Glomerular endothelial cell (primary cell): ENCODE data around the gene KIF25. TPM values are rescaled to one million over a fixed set of nuclear protein-coding genes. Genes with fewer than 3 reads are reported as not detected.

Experiments
- DNase-seq: peaks from one replicate; pipeline ENCODE4 v3.0.0-alpha.2; 2011; ENCODE audit warnings: low read depth, low spot score; ENCODE audit errors: extremely low read depth
- total RNA-seq: library from RNA; depleted of rRNA; stranded (reverse); fragments of >200 nt; gene quantifications from 2 replicates; pipeline ENCODE4 v1.2.3, GENCODE V29; 2015

Gene KIF25
- total RNA-seq, 1 donor from 2014 or later: not detected

GRCh38 chr6:168015482-168016175 is 18.2 kb downstream of the KIF25 start:
- no peak for DNase-seq

DNA sequence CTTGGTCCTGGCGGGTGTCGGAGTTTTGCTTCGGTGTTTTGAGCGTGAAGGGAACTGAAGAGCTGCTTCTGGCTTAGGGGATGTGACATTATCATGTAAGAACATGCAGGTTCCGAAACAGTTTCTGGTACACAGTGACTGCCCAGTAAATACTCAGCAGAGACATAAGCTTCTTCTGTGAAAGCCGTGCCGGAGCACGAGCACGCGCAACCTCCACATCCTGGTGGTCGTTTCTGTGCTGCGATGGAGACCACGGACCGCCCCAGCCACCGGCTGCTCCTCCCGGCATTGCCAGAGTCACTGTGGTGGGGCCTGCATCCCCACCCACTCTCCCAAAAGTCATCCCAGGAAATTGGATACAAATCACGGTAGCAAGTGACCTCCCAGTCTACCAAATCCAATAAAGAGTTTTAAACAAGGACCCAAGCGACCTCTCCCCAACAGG is 18.7 kb downstream of the KIF25 start:
- DNase-seq: no peak

GRCh38 chr6:168016721-168017525 is 19.5 kb downstream of the KIF25 start:
- no peak for DNase-seq

DNA sequence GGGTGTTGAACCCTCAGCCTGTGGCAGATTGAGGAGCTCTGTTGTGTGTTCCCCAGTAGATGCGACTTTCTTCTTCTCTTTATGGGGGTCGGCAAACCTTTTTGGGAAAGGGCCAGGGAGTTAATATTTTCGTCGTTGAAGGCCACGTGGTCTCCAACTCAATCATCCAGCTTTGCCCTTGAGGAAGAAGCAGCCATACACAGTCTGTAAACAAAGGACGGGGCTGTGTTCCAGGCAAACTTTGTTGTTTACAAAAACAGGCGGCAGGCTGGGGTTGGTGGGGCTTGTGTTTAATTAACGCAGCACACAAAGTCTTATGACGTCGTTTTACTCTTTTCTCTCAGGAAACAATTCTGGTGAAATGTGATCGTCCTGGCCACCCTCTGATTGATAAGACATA is 20.2 kb downstream of the KIF25 start:
- no peak for DNase-seq

- DNase-seq: no peak
Measured at GRCh38 chr6:168018664-168019063, 21.2 kb downstream of the KIF25 start.

GRCh38 chr6:168020242-168020641 is 22.8 kb downstream of the KIF25 start:
- no peak for DNase-seq

DNA sequence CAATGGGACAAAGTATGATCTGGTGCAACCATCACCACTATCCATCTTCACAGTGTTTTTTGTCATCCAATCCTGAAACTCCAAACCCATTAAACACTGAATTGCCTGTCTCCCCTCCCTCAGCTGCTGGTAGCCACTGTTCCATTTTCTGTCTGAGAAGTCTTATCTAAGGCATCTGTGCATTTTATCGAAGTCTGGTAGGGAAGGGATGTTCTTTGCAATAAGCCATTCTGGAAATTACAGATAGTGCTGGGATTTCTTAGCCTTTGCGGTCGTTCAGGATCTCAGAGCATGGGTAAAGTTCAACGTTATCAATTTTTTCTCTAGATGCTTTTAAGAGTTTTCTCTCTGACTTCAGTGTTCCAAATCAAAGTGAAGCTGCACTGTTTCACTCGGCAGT is 24.1 kb downstream of the KIF25 start:
- no peak for DNase-seq

DNA sequence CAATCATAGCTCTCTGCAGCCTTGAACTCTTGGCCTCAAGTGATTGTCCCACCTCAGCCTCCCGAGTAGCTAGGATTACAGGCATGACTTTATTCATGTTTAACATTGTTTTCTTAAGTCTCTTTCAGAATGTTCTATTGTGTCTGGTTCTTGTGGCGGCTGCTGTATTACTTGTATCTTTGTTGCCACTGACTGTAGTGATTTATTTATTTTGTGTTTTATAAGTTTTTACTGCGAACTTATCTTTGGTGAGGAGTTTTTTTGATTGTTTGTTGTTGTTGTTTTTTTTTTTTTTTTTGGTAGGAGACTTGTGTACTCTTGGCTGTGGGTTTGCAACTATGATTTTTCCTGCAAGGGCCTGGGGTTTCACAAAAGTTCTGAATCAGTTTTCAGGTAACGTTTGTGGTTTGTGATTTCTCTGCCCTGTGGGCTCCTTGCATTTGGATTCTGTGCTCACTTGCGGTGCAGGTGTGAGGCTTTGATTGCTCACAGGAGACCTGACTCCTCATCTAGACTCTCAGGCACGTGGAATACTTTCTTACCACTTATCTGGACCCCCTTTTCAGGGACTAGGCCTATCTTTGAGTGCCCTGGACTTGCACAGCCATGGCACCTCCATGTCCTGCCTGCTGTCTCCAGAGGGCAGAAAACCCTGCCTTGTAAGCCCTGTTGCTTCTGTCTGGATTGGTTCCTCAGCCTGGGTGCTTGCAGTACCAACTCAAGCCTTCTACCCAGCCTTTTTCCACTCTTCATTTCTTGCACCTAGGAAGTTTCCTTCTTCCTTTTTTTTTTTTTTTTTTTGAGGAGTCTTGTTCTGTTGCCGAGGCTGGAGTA is 25.2 kb downstream of the KIF25 start:
- no peak for DNase-seq

- no peak for DNase-seq
Measured at GRCh38 chr6:168024951-168025510, 27.6 kb downstream of the KIF25 start.

GRCh38 chr6:168025831-168026710 is 28.6 kb downstream of the KIF25 start:
- no peak for DNase-seq

DNA sequence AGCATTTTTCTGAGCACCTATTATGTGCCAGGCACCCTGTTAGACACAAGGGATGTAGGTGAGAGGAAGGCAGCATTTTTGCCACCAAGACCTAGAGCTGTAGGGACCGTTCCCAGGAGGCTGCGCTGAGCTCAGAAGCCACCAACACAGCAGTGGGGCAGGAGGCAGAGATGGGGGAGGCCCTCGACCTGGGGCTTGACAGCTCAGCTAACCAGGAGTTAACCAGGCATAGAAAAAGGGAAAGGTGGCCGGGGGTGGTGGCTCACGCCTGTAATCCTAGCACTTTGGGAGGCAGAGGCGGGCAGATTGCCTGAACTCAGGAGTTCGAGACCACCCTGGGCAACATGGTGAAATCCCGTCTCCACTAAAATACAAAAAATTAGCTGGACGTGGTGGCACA is 29.5 kb downstream of the KIF25 start:
- no peak for DNase-seq

DNA sequence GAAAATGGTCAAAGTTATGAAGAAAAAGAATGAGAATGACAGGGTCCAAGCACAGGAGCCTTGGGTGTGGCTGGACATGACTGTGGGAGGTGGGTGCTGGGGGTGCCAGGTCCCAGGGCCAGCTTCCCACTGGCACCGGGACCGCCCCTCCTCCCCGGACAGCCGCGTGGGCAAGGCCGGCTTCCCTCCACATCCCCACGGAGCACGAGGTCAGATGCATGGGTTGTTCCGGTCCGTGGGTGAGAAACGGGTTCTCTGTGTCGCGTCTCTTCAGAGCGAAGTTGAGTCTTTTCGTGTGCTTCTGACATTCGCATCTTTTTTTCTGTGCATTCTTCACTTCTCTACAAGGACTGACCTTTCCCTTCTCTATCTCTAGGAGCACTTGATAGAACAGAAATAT is 30.1 kb downstream of the KIF25 start:
- no peak for DNase-seq

DNA sequence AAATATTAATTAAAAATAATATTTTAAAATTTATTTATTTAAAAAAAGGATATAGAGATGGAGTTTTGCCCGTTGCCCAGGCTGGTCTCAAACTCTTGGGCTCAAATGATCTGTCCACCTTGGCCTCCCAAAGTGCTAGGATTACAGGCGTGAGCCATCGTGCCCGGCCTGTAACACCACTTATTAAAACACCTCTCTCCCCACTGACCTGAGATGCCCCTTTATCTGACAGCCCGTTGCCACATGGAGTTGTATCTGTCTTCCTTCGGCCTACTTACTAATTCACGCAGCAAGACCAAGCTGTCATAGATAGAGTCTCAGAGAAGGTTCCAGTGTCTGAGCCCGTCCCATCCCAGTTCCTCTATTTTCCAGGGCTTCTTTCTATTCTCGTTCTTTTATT is 30.7 kb downstream of the KIF25 start:
- DNase-seq: no peak

DNA sequence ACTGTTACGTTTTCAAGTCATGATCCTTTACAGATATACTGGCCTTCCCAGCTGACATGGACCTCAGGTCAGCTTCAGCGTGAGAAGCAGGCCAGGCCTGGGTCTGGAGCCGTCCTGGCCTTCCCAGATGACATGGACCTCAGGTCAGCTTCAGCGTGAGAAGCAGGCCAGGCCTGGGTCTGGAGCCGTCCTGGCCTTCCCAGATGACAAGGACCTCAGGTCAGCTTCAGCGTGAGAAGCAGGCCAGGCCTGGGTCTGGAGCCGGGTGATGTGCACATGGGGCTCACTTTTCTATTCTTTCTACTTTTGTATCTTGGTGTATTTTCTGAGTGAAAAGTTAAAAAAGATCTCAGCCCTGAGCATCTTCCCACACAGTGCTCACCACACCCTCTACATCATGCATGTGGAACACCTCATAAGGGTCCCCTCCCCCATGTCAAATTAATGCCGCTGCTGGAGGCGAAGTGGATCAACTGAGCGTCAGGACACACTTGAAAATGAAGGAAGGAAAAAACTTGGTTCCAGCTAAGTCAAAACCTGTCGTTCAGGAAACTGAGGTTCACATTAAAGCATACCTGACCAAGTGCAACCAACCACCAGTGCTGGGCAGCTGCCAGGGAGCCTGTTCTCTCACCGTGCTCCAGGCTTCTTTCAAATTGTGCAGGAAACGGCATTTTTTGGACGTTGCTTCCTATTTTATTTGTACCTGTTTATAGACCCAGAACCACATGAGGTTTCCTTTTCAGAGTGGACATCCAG is 32.2 kb downstream of the KIF25 start:
- DNase-seq: no peak

DNA sequence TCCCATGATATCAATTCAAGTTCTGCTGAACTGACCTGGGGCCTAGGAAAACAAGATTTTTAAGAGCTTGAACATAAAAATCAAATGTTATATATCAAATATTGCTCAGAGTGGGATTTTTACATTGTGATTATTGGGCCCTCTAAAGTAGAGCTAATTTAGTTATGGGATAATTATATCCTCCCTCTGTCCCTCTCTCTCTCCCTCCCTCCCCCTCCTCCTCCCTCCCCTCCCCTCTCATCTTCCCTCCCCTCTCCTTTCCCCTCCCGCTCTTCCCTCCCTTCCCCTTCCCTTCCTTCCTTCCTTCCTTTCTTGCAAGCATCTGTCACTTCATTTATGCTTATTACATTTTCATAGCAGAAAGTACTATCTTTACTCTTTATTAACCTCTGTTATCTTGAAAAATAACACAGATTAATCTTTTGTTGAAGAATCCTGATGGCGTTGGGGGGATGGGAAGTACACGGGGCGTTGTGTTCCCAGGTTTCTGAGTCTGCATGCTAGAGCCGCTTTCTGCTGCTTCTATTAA is 32.8 kb downstream of the KIF25 start:
- DNase-seq: no peak

- no peak for DNase-seq
Measured at GRCh38 chr6:168030908-168031307, 33.4 kb downstream of the KIF25 start.

DNA sequence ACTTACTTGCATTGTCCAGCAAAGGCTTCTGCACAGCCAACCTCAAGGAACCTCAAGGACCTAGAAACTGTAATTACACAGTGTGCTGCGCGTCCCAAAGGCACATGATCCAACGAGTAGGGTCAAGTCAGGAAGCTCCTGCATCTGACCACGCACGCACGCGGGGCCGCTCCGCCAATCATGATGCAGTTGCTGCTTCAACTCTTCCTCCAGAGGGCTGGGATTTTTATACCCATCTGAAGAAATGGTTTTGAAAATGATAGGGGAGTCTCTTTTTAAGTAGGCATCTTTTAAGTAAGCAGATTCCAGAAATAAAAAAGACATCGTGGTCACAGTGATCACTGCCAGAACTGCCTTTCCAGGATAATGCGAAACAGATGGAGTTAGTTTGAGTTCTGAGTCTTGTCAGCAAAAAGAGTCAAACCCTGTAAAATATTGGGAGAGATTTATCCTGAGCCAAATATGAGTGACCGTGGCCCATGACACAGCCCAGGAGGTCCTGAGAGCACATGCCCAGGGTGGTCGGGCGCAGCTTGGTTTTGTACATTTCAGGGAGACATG is 34.0 kb downstream of the KIF25 start:
- no peak for DNase-seq

- no peak for DNase-seq
Measured at GRCh38 chr6:168032005-168032760, 34.7 kb downstream of the KIF25 start.
